ENCODE results near the gene MFAP4. TPM values are rescaled to one million over a fixed set of nuclear protein-coding genes. Genes with fewer than 3 reads are reported as not detected.

The MFAP4 gene
- total RNA-seq, 1 donor, result 89.6 TPM

GRCh38 chr17:19392303-19392702 lies 5.3 kb upstream of the MFAP4 start:
- no peak for TF ChIP-seq CTCF (IDR thresholded peaks at IDR 0.05; ENCODE audit: insufficient read depth, low read length)
- DNase-seq (ENCODE audit: low read depth), result no peak
- no peak overlapping the region for H3K4me3 ChIP-seq (ENCODE audit: low read depth, low read length)

- TF ChIP-seq CTCF (IDR thresholded peaks at IDR 0.05; ENCODE audit: insufficient read depth, low read length), result no peak
- H3K4me3 ChIP-seq (ENCODE audit: low read depth, low read length), result no peak overlapping the region
- no peak for DNase-seq (ENCODE audit: low read depth)
These were observed 4.4 kb upstream of the MFAP4 start for GRCh38 chr17:19391432-19391831.

- DNase-seq (ENCODE audit: low read depth), result no peak
- no peak for TF ChIP-seq CTCF (IDR thresholded peaks at IDR 0.05; ENCODE audit: insufficient read depth, low read length)
- no peak overlapping the region for H3K4me3 ChIP-seq (ENCODE audit: low read depth, low read length)
These were observed 4.0 kb upstream of the MFAP4 start for GRCh38 chr17:19390951-19391350.

GRCh38 chr17:19388791-19389785 lies 2.1 kb upstream of the MFAP4 start:
- DNase-seq (ENCODE audit: low read depth), result peak; percentile 54
- TF ChIP-seq CTCF (IDR thresholded peaks at IDR 0.05; ENCODE audit: insufficient read depth, low read length), result no peak

GRCh38 chr17:19387921-19388521 lies 1.0 kb upstream of the MFAP4 start:
- no peak overlapping the region for H3K4me3 ChIP-seq (ENCODE audit: low read depth, low read length)
- no peak for TF ChIP-seq CTCF (IDR thresholded peaks at IDR 0.05; ENCODE audit: insufficient read depth, low read length)
- DNase-seq (ENCODE audit: low read depth), result peak; percentile 94

More at GRCh38 chr17:19388791-19389785, 2.1 kb upstream of the MFAP4 start:
- no peak overlapping the region for H3K4me3 ChIP-seq (ENCODE audit: low read depth, low read length)

GRCh38 chr17:19386051-19386929 lies 700 bp downstream of the MFAP4 start:
- no peak for TF ChIP-seq CTCF (IDR thresholded peaks at IDR 0.05; ENCODE audit: insufficient read depth, low read length)
- DNase-seq (ENCODE audit: low read depth), result peak; percentile 79
- peak overlapping the region; percentile 78 for H3K4me3 ChIP-seq (ENCODE audit: low read depth, low read length)

Measured in fibroblast of the aortic adventitia (primary cell).